Measurements from ENCODE around the gene EXOC2. TPM values are rescaled to one million over a fixed set of nuclear protein-coding genes. Genes with fewer than 3 reads are reported as not detected.

Gene EXOC2
- total RNA-seq, 2 experiments from 2014 or later, result 31.9 to 38.9 TPM

DNA sequence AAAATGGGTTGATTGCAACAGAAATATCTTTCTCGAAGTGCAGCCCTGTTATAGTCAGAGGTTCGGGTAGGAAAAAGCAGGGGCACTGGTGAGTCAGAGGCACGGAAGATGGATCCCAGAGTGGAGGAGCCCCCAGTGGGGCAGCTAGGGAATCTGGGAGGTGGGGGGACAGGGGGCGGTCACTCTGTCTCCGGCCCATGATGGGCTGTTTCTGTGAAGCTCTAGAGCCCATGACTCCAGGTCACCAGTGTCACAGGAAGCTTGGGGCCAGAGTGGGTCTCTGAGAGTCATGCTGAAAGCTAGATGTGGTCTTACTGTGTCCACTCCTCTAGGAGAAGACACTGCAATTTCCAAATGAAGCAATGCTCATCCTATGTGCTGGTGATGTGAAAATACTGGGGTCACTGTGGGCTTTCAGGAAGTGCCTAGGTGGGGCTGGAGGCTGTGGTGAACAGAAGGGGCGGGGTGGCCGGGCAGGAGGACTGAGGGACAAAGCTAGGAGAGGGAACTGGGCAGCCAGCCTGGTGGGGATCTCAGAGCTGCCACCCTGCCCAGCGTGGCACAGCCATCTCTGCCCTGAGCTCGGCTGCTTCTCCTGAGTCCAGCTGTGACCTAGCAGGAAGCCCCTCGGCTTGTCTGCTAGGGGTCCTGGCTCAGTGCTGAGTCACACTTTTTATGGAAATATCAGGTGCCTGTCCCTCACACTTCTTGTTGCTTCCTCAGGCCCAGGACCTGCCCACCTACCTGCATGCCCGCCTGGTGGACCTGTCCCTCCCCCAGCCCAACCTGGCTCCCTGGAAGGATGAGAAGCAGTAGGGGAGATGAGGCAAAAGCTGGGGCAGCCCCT is 247.1 kb downstream of the EXOC2 start:
- H3K4me1 Mint-ChIP-seq, result peaks cover 52% of the 10 kb centered on the region

DNA sequence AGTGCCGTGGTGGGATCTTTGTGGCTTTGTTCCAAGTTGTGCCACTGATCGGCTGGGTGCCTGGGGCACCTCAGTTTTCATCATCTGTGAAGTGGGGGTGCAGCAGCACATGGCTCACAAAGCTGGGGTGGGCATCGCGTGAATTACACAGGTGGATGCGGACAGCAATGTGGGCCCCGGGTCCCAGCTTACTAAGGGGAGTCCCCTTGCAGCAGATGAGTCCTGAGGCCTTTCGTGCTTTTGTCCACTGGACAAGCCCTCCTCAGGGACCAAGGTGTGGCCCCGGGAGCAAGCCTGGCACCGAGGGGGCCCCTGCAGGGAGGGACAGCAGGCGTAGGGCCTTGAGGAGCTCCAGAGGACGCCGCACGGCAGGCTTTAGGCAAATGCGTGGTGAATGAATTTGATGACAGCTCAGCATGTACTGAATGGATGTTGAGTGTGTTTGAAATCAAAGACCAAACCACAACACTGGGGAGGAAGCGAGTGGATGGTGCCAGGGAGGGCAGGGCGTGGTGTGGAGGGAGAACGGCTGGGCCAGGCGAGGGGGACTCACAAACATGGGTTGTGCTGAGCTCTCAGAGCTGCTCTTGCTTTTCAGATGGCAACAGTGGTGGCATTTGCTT is 248.2 kb downstream of the EXOC2 start:
- ATAC-seq, result peak; percentile 50
- peak overlapping the region; percentile 17 for H3K4me3 Mint-ChIP-seq

More for the DNA sequence above, 247.1 kb downstream of the EXOC2 start:
- ChIA-PET POLR2A (interaction anchor here (0.6 to 1.9 kb wide), 14 partner anchors 11 to 230 kb away, joined by 3 to 17 read pairs (median 6); partner anchors contain the start of gene IRF4), CTCF (interaction anchor here (0.6 to 3.7 kb wide), 13 partner anchors 10 to 64 kb away, joined by 3 to 24 read pairs (median 4); no protein-coding TSS in a partner anchor)
- Mint-ChIP-seq H3K9me3 (ENCODE audit: low read depth) (no peaks in the 10 kb centered on the region), H3K27me3 (no peaks in the 10 kb centered on the region), H3K36me3 (ENCODE audit: low read depth) (peaks cover 4% of the 10 kb centered on the region), H3K4me3 (peak overlapping the region; percentile 65), H3K27ac (peak overlapping the region; percentile 90)
- intact Hi-C loops (cut with DNase I, micrococcal nuclease), result loop anchor here (1.0 to 5.0 kb wide), 13 partner anchors 13 to 256 kb away; partner anchors contain the start of gene IRF4 (in 1 of the 2)
- DNase-seq, result no peak
- no peak for ATAC-seq

DNA sequence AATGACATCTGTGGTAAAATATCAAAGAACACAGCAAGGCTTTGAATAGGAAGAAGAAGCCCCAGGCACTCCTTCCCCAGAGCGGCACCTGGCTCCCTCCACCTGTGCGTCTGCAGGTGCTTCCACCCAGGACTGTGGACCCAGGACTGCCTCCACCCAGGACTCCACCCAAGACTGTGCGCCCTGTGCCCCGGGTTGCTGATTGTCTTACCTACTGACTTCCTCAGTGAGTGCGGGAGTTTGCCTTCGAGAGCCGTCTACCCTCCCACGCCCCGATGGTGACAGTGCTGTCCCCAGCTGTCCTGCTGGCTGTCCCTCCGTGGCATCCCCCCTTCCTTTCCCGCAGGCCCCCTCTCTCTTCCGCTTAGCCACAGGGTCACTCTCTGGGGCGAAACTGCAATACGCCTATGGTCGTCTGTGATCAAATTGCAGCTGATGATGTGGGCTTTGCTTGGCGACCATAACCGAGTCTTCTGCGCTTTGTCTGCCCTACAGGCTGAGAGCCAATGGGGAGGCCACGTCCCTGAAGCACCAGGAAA is 249.2 kb downstream of the EXOC2 start:
- POLR2A ChIA-PET, result interaction anchor here (1.8 kb wide), 1 partner anchor 40 kb away, joined by 15 read pairs; no protein-coding TSS in a partner anchor
- no peak for DNase-seq
- Mint-ChIP-seq H3K36me3 (ENCODE audit: low read depth) (no peaks in the 10 kb centered on the region), H3K27me3 (no peaks in the 10 kb centered on the region), H3K27ac (peak overlapping the region; percentile 39), H3K4me3 (no peak overlapping the region), H3K4me1 (peaks cover 50% of the 10 kb centered on the region), H3K9me3 (ENCODE audit: low read depth) (no peaks in the 10 kb centered on the region)
- CTCF ChIA-PET, result interaction anchor here (0.7 to 3.7 kb wide), 7 partner anchors 8 to 448 kb away, joined by 3 to 24 read pairs (median 4); no protein-coding TSS in a partner anchor
- ATAC-seq, result no peak
- intact Hi-C loops (cut with DNase I, micrococcal nuclease), result no loop called here

More for the DNA sequence above, 248.2 kb downstream of the EXOC2 start:
- Mint-ChIP-seq H3K27ac (peak overlapping the region; percentile 90), H3K27me3 (no peaks in the 10 kb centered on the region), H3K36me3 (ENCODE audit: low read depth) (peaks cover 4% of the 10 kb centered on the region), H3K4me1 (peaks cover 52% of the 10 kb centered on the region), H3K9me3 (ENCODE audit: low read depth) (no peaks in the 10 kb centered on the region)
- ChIA-PET CTCF (interaction anchor here (0.9 to 3.7 kb wide), 13 partner anchors 9 to 63 kb away, joined by 3 to 24 read pairs (median 3); no protein-coding TSS in a partner anchor), POLR2A (interaction anchor here (0.5 to 1.8 kb wide), 12 partner anchors 10 to 229 kb away, joined by 3 to 16 read pairs (median 4); partner anchors contain the start of gene IRF4)
- peak; percentile 74 for DNase-seq
- intact Hi-C loops (cut with DNase I, micrococcal nuclease), result loop anchor here in 1 of 2 experiments (1.0 to 5.0 kb wide), 2 partner anchors 22 to 42 kb away; no protein-coding TSS in a partner anchor

DNA sequence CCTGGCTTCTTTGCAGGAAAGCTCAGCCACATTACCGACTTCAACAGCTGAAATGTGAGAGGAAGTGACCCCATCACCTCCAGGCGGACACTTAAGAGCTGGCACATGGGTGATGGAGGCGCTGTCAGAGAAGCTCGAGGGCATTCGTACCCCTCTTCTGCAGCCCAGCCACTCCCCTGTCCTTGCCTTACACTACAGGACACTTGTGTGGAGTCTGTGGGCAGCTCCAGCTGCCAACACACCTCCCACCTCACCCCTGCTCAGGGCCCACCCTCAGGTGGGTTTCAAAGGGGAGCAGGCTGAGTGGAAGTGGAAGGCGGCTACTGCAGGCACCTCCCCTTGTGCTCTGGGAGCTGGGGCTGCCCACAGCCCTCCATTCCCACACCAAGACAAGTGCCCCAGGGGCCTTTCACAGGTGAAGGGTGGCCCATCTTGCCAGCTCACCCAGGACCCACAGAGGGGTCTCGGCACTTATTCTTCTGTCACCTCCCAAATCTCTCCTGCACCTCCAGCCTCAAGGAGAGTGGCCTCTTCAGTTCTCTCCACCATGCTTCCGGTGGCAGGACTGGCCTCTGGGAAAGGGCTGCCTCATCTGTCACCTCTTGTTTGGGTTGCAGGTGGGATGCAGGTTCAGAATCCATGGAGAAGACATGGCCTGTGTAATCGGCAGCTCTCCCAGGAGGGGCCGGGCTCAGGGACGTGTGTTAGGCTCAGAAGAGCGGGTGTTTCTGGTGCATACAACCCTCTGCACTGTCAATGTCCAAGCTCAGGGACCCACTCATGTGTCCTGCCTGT is 251.6 kb downstream of the EXOC2 start:
- Mint-ChIP-seq H3K4me3 (no peak overlapping the region), H3K9me3 (ENCODE audit: low read depth) (no peaks in the 10 kb centered on the region), H3K27ac (no peak overlapping the region), H3K36me3 (ENCODE audit: low read depth) (no peaks in the 10 kb centered on the region), H3K27me3 (no peaks in the 10 kb centered on the region), H3K4me1 (peaks cover 33% of the 10 kb centered on the region)
- ChIA-PET CTCF (interaction anchor here (1.0 kb wide), 1 partner anchor 9 kb away, joined by 5 read pairs; no protein-coding TSS in a partner anchor), POLR2A (no interaction called here)
- ATAC-seq, result no peak
- DNase-seq, result no peak
- intact Hi-C loops (cut with DNase I, micrococcal nuclease), result no loop called here

DNA sequence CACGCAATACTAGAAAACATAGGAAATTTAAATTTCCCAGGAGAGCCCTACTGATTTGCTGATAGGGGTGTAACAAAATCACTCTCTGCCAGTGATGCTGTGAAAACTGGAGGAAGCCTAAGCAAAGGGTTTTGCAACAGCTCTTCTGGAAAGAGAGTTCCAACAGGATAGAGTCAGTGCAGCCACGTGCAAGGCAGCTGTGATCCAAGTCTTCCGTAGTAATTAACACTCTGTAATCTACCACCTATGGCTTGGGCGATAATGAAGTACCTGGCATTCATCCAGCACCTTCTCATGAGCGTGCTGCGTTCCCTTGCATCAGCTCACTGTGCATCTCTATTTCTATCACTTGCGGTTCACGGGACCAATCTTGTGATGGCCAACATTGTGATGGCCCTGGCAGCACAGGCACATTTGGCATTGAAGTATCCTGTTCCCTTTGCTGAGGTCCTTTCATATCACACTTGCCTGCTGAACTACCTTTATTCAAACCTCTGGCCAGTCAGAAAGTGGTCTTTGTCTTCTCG is 253.2 kb downstream of the EXOC2 start:
- POLR2A ChIA-PET, result no interaction called here
- Mint-ChIP-seq H3K9me3 (ENCODE audit: low read depth) (no peaks in the 10 kb centered on the region), H3K4me1 (peaks cover 27% of the 10 kb centered on the region), H3K27ac (no peak overlapping the region), H3K36me3 (ENCODE audit: low read depth) (no peaks in the 10 kb centered on the region), H3K27me3 (no peaks in the 10 kb centered on the region), H3K4me3 (no peak overlapping the region)
- intact Hi-C loops (cut with DNase I, micrococcal nuclease), result no loop called here
- DNase-seq, result no peak
- no peak for ATAC-seq
- CTCF ChIA-PET, result no interaction called here

DNA sequence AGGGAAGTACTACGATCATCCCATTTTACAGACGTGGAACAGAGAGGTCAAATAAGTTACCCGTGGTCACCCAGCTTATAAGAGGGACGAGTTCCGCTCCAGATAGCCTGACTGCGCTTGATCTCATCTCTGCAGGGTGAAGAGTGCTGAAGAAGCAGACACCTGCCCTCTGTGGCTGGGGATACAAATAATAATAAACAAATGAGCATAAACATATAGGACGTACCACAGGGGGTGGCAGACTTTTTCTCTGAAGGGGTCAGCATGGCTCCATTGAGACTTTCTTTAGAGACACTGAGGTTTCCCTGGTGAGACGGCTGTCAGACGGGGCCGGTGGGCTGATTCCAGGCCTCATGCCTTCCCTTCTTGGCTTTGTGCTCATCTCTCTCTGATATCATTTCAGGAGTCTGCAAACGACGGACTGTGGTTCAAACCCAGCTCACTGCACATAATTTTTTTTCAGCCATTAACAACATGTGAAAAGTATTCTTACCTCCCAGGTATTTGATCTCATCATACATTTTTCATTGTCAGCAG is 254.2 kb downstream of the EXOC2 start:
- no peak overlapping the region for H3K27ac Mint-ChIP-seq
- CTCF ChIA-PET, result interaction anchor here (0.6 kb wide), 1 partner anchor 41 kb away, joined by 4 read pairs; no protein-coding TSS in a partner anchor
- POLR2A ChIA-PET, result no interaction called here

DNA sequence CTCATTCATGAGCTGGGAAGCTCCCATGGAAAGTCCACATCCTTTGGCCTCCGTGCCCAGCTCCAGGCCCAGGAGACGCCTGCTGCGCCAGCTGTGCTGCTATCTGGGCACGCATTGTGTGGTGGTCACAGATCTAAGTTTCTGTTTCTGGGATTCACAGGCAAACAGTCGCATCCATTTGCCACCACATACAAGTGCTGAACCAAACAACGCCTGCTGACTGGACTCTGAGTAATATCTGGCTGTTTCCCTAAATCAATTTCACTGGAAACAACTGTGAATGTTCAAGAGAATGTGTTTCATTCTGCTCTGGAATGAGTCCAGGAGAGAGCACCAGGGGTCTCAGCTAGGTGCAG is 255.9 kb downstream of the EXOC2 start:
- H3K4me1 Mint-ChIP-seq, result peaks cover 38% of the 10 kb centered on the region
- no peaks in the 10 kb centered on the region for H3K36me3 Mint-ChIP-seq (ENCODE audit: low read depth)
- H3K4me3 Mint-ChIP-seq, result no peak overlapping the region
- CTCF ChIA-PET, result interaction anchor here (1.0 to 3.1 kb wide), 3 partner anchors 8 to 63 kb away, joined by 3 to 24 read pairs (median 3); no protein-coding TSS in a partner anchor
- DNase-seq (no peak), ATAC-seq (no peak)
- intact Hi-C loops (cut with DNase I, micrococcal nuclease), result no loop called here
- POLR2A ChIA-PET, result interaction anchor here (1.1 kb wide), 1 partner anchor 62 kb away, joined by 3 read pairs; no protein-coding TSS in a partner anchor
- H3K27ac Mint-ChIP-seq, result no peak overlapping the region
- no peaks in the 10 kb centered on the region for H3K27me3 Mint-ChIP-seq
- no peaks in the 10 kb centered on the region for H3K9me3 Mint-ChIP-seq (ENCODE audit: low read depth)

More for the DNA sequence above, 254.2 kb downstream of the EXOC2 start:
- ATAC-seq (no peak), DNase-seq (no peak)
- no peaks in the 10 kb centered on the region for H3K27me3 Mint-ChIP-seq
- H3K9me3 Mint-ChIP-seq (ENCODE audit: low read depth), result no peaks in the 10 kb centered on the region
- H3K4me3 Mint-ChIP-seq, result no peak overlapping the region
- no peaks in the 10 kb centered on the region for H3K36me3 Mint-ChIP-seq (ENCODE audit: low read depth)
- H3K4me1 Mint-ChIP-seq, result peaks cover 26% of the 10 kb centered on the region
- intact Hi-C loops (cut with DNase I, micrococcal nuclease), result no loop called here

DNA sequence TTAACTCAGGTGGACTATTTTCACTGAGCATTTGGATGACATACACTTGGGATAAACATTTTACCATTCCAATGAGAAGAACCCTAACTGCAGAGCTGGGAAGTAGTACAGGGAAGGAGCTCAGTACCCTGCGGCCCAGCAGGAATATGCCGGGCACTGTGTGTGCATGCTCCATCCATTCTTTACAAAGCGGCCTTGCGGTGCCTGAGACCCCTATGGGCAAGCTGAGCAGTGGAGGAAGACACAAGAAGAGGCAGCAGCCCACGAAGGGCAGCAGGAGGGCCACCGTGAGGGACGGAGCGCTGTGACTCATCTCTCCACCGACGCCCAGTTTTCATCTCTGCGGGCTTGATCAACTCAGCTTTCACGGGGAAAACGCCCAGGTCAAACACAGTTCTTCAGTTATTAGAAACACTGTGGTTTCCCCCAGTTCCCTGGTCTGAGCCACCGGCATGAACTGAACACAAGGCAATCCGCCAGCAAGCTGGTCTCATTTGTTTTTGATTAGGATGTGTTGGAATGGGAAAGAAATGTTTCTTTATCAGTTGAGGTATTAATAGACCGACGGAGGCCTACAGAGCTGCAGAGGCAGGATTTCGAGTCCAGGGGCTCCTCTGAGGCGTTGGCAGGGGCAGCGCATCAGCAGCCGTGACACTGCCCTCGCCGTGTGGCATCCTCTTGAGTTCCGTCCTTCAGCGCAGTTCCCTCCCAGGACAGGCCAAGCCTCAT is 256.5 kb downstream of the EXOC2 start:
- no peaks in the 10 kb centered on the region for H3K36me3 Mint-ChIP-seq (ENCODE audit: low read depth)
- no peak for ATAC-seq
- no peaks in the 10 kb centered on the region for H3K27me3 Mint-ChIP-seq
- intact Hi-C loops (cut with DNase I, micrococcal nuclease), result no loop called here
- ChIA-PET POLR2A (interaction anchor here (1.1 kb wide), 1 partner anchor 63 kb away, joined by 3 read pairs; no protein-coding TSS in a partner anchor), CTCF (interaction anchor here (0.8 to 3.1 kb wide), 4 partner anchors 9 to 122 kb away, joined by 3 to 24 read pairs (median 3); no protein-coding TSS in a partner anchor)
- H3K4me1 Mint-ChIP-seq, result peaks cover 43% of the 10 kb centered on the region
- no peaks in the 10 kb centered on the region for H3K9me3 Mint-ChIP-seq (ENCODE audit: low read depth)
- no peak overlapping the region for H3K27ac Mint-ChIP-seq
- no peak overlapping the region for H3K4me3 Mint-ChIP-seq
- no peak for DNase-seq

DNA sequence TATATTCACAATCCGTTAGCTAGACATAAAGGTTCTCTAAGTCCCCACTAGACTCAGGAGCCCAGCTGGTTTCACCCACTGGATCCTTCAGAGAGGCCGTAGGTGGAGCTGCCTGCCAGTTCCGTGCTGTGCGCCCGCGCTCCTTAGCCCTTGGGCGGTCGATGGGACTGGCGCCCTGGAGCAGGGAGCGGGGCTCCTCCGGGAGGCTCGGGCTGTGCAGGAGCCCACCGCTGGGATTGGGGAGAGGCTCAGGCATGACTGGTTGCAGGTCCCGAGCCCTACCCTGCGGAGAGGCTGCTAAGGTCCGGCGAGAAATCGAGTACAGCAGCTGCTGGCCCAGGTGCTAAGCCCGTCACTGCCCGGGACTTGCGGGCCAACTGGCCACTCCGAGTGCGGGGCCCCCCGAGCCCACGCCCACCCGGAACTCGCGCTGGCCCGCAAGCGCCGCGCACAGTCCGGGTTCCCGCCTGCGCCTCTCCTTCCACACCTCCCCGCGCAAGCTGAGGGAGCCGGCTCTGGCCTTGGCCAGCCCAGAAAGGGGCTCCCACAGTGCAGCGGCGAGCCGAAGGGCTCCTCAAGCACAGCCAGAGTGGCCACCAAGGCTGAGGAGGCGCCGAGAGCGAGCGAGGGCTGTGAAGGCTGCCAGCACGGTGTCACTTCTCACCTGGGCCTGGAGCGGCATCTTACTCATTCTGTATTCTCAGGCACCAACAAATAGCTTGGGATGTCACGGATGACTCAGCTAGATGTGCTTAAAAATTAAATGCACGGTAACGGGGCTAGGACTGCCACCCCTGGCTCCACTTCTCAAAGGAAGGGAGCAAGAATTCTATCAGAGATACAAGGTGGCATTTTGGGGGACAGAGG is 257.3 kb downstream of the EXOC2 start:
- CTCF ChIA-PET, result interaction anchor here (0.7 to 3.1 kb wide), 12 partner anchors 9 to 287 kb away, joined by 3 to 24 read pairs (median 3); no protein-coding TSS in a partner anchor
- POLR2A ChIA-PET, result interaction anchor here (0.8 to 1.8 kb wide), 12 partner anchors 9 to 64 kb away, joined by 3 to 16 read pairs (median 9); no protein-coding TSS in a partner anchor
- Mint-ChIP-seq H3K9me3 (ENCODE audit: low read depth) (no peaks in the 10 kb centered on the region), H3K4me1 (peaks cover 50% of the 10 kb centered on the region), H3K4me3 (no peak overlapping the region), H3K27ac (no peak overlapping the region), H3K27me3 (no peaks in the 10 kb centered on the region), H3K36me3 (ENCODE audit: low read depth) (no peaks in the 10 kb centered on the region)
- DNase-seq (peak; percentile 41), ATAC-seq (no peak)
- intact Hi-C loops (cut with DNase I, micrococcal nuclease), result loop anchor here in 1 of 2 experiments (2.0 kb wide), 1 partner anchor 63 kb away; no protein-coding TSS in a partner anchor

Data from activated CD4-positive, alpha-beta T cell treated with anti-CD3 and anti-CD28 coated beads for 36 hours (primary cell).